LNCaP clone FGC (cell line): ENCODE results near the gene ZNF385B.

Source experiments
- DNase-seq: peaks from one replicate; pipeline ENCODE4 v3.0.0-alpha.2; 2011; ENCODE audit warnings: low read depth
- H3K4me3 ChIP-seq: 2 replicates; pipeline ENCODE4 v1.5.1; 2011; ENCODE audit warnings: mild to moderate bottlenecking, low read depth, low read length, control low read depth
- TF ChIP-seq, protein P1 (sequence below): IDR thresholded peaks from 2 replicates; pipeline ENCODE4 v1.5.1; 2012; ENCODE audit warnings: mild to moderate bottlenecking; ENCODE audit not compliant: control insufficient read depth, insufficient read depth; ENCODE audit errors: extremely low read depth

ZNF385B gene

DNA sequence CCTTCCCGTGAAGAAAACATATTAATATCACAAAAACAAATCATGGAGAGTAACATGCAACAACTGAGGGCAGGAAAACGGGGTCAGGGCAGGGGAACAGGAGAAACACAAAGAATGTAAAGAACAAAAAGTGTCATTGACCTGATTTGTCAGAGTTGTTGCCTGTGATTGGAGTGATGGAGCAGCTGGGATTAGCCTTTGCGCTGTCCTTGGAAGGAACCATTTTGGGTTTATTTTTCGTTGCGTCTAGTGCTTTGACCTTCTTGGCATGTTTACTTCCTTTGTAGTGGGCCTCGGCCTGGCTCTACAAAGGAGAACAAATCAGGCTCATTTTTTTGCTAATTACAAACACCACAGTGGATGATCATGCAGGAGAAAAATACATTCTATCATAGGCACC, 378.3 kb downstream of the ZNF385B start:
- TF ChIP-seq, protein P1, sequence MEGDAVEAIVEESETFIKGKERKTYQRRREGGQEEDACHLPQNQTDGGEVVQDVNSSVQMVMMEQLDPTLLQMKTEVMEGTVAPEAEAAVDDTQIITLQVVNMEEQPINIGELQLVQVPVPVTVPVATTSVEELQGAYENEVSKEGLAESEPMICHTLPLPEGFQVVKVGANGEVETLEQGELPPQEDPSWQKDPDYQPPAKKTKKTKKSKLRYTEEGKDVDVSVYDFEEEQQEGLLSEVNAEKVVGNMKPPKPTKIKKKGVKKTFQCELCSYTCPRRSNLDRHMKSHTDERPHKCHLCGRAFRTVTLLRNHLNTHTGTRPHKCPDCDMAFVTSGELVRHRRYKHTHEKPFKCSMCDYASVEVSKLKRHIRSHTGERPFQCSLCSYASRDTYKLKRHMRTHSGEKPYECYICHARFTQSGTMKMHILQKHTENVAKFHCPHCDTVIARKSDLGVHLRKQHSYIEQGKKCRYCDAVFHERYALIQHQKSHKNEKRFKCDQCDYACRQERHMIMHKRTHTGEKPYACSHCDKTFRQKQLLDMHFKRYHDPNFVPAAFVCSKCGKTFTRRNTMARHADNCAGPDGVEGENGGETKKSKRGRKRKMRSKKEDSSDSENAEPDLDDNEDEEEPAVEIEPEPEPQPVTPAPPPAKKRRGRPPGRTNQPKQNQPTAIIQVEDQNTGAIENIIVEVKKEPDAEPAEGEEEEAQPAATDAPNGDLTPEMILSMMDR, result no peak
- DNase-seq, result no peak

DNA sequence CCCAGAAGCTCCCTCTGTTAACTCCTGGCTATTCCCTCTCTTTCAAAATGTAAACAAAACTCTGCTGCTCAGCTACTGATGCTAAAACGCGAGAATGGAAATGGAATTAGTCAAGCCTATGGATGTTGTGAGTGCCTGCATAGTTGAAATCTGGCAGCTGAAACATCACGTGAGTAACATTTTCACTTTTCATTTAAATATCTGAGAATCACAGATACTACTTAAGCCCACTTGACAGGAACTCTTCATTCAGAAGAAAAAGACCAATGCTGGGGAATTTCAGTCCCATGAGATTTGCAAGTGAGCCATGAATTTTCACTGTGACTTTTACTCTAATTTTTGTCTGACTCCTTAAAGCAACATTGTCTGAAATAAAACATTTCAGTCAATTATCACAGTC, 381.5 kb downstream of the ZNF385B start:
- no peak overlapping the region for H3K4me3 ChIP-seq
- TF ChIP-seq, protein P1, result no peak
- no peak for DNase-seq

More for the DNA sequence above, 378.3 kb downstream of the ZNF385B start:
- no peak overlapping the region for H3K4me3 ChIP-seq

DNA sequence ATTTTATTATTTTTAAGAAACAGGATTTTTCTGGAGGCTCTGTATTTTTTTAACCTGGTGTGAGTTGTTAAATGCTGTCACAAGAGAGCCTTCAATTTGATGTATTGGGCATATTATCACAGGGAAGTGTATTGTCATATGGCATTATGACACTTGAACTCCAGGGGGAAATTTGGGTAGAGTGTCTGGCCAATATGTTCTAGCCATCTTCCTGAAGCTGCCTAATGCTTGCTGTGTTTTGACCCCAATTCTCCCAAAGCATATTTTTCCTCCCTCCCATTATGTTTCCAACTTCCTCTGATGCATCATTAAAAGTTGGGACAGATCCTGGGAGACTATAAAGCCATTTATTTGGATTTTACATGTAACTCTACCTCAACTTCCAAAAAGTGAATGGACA, 382.6 kb downstream of the ZNF385B start:
- H3K4me3 ChIP-seq, result no peak overlapping the region
- DNase-seq, result no peak
- TF ChIP-seq, protein P1, result no peak

DNA sequence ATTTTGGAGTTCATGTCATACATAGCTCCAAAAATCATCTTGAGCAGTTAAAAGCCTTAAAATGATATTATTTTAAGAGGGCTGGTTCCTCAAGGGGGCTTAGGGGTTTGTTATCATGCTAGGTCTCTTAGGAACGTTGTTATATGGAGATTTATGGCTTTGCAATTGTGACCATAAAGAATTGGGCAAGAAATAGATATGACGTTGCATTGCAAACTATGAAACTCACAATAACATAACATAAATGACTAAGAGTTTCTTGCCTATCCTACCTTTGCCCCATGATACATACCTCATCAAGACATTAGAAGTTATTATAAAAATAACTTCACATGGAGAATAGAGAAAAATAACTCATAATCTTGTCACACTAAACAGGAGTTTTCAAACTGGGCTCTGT, 390.4 kb downstream of the ZNF385B start:
- TF ChIP-seq, protein P1, result no peak
- H3K4me3 ChIP-seq, result no peak overlapping the region
- no peak for DNase-seq

DNA sequence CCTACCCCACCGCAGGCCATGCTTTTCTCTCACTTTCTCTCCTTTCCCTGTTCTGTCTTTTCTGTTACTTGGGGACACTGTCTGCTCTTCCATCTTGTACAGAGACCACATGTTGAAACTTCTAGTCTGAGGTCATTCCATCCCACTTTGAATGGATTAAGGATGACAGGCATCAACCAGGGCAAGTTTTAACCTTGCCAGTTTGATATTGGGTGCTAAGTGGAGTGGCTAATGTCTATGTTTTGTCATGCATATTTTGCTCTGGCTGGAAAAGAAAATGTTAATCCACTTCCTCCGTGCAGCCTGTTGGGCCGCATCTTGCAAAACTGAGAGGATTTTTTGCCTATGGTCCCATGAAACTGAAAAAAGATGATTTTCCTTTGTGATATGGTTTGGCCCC, 391.3 kb downstream of the ZNF385B start:
- no peak overlapping the region for H3K4me3 ChIP-seq
- DNase-seq, result no peak
- TF ChIP-seq, protein P1, result no peak

DNA sequence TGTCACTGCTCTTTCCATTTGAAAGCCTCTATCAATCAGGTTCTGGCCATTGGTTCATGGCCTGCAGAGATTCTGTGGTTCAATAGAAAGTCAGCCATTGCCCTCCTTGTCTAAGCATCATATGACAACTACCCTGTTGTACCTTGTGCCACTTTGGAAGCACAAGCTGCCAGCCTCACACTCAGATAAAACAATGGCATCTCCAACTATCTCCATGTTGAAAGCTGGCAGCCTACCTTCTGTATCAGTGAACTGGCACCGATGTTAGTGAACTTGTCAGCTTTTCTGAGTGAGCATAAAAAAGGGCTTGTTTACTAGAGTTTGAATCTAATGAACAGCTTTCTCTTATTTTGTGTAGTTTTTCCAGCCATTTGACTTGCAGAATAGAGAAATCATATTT, 393.5 kb downstream of the ZNF385B start:
- no peak for DNase-seq
- H3K4me3 ChIP-seq, result no peak overlapping the region
- TF ChIP-seq, protein P1, result no peak

DNA sequence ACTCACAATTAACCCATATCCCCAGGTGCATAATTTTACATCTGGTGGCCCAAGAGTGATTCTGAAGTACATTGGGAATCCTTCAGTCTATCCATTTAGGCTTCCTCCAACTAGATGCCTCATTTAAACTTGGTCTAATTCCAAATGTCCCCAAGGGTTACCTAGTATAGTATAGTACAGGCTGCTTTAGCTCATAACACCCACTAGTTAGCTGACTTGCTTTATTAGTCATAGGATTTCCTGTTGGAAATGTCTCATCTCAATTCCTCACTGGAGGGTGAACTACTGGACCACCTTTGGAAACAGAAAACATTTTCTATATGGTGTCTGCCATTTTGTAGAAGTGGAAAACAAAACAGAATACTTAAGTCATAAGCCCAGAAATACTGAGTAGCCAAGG, 394.3 kb downstream of the ZNF385B start:
- no peak overlapping the region for H3K4me3 ChIP-seq
- TF ChIP-seq, protein P1, result no peak
- DNase-seq, result no peak
